Mucosa of descending colon (tissue), 3 donors: ENCODE data around the gene NKPD1. TPM values are rescaled to one million over a fixed set of nuclear protein-coding genes. Genes with fewer than 3 reads are reported as not detected.

ENCODE experiments used
- ATAC-seq: fragments of 200-7000 bp; cut with Tn5 transposase; one replicate; pipeline ENCODE4 v1.9.1; 2020; ENCODE audit warnings: mild to moderate bottlenecking, moderate library complexity
- DNase-seq, 3 donors: peaks; one replicate each; pipeline ENCODE4 v3.0.0-alpha.2; 2020
- H3K36me3 ChIP-seq: fragments of 200-600 bp; one replicate; pipeline ENCODE4 v1.8.0; 2021; ENCODE audit warnings: low read depth, mild to moderate bottlenecking
- H3K4me1 ChIP-seq: fragments of 200-600 bp; one replicate; pipeline ENCODE4 v1.8.0; 2021; ENCODE audit warnings: low read depth, mild to moderate bottlenecking
- H3K4me3 ChIP-seq: fragments of 200-600 bp; one replicate; pipeline ENCODE4 v1.8.0; 2021; ENCODE audit warnings: mild to moderate bottlenecking
- H3K9me3 ChIP-seq: fragments of 200-600 bp; one replicate; pipeline ENCODE4 v1.8.0; 2021; ENCODE audit warnings: mild to moderate bottlenecking
- CTCF ChIP-seq: fragments of 200-600 bp; IDR thresholded peaks from one replicate; pipeline ENCODE4 v1.8.0; 2022; ENCODE audit warnings: antibody characterized with exemption, mild to moderate bottlenecking
- intact Hi-C, 2 donors: fragments of 100-400 bp; cut with DNase I in 1 of 2; cut with micrococcal nuclease in 1 of 2; formaldehyde crosslinking; loops; one replicate each; pipeline versions ENCODE4 v1.11.0 to v1.11.1; 2022; cut with DNase I, micrococcal nuclease
- total RNA-seq, 3 donors: library from RNA; stranded (reverse); fragmentation: NEBNext Ultra II Directional in 2 of 3; extraction: Animal tissue kit (Norgen Biotek cat#: 25700) in 2 of 3; gene quantifications; one replicate each; pipeline versions ENCODE4 v1.2.1 to v1.2.4, GENCODE V29; 2021 to 2023
- donor health status: DM: no; HTN: no; CAD: no; lungs with moderate emphysema.
- donor health status: DM: no; HTN: no; CAD: no.
- donor health status: DM: no; HTN: yes; CAD: no.

NKPD1 gene
- total RNA-seq, 3 donors from 2014 or later, result not detected

- Histone ChIP-seq H3K36me3 (no peaks in the 10 kb centered on the region), H3K4me1 (peaks cover 10% of the 10 kb centered on the region), H3K9me3 (no peaks in the 10 kb centered on the region), H3K4me3 (no peak overlapping the region)
- no peak for TF ChIP-seq CTCF
- intact Hi-C loops, result no loop called here
- DNase-seq, result no peak
- ATAC-seq, result no peak
Measured at GRCh38 chr19:45184115-45184514, 23.3 kb upstream of the NKPD1 start.

DNA sequence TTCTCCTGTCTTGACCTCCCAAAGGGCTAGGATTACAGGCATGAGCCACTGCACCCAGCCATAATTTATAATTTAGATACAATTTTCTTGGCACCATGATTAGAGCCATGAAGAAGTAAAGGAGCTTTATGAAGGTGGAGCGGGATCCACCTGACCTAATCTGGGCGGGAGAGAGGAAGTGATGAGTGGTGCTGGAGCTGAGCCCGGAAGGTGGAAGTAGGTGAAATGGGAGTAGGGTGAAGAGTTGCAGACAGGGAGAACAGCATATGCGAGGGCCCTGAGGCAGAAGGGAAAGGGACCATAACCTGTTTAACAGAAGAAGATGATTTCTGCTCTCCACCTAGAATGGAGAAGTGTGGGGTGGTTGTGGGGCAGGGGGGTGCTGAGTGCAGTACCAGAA lies 22.0 kb upstream of the NKPD1 start:
- intact Hi-C loops, result no loop called here
- Histone ChIP-seq H3K36me3 (peaks cover 5% of the 10 kb centered on the region), H3K4me3 (no peak overlapping the region), H3K4me1 (peaks cover 10% of the 10 kb centered on the region), H3K9me3 (no peaks in the 10 kb centered on the region)
- DNase-seq, result peak in 1 of 3 donors; percentile 43
- no peak for TF ChIP-seq CTCF
- ATAC-seq, result no peak

GRCh38 chr19:45180936-45181335 lies 20.2 kb upstream of the NKPD1 start:
- DNase-seq, result no peak
- Histone ChIP-seq H3K4me3 (no peak overlapping the region), H3K4me1 (peaks cover 15% of the 10 kb centered on the region), H3K36me3 (peaks cover 5% of the 10 kb centered on the region), H3K9me3 (no peaks in the 10 kb centered on the region)
- intact Hi-C loops, result no loop called here
- TF ChIP-seq CTCF, result no peak
- no peak for ATAC-seq

DNA sequence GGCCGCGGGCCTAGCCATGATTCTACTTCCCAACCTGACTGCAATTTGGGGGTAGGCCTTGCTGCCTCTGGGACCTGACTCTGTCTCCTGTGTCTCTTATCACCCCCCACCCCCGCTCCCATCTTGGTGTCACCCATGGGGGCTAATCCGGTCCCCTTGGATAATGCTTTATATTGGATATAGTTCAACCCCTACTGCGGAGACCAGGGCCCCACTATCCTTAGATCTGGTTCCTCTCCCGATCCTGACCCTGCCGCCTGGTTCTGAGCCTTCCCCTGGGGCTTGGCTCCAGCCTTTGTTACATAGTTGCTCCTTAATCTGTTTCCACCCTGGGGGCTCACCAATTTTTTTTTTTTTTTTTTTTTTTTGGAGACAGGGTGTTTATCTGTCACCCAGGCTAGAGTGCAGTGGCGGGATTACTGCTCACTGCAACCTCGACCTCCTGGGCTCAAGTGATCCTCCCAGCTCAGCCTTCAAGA lies 19.1 kb upstream of the NKPD1 start:
- Histone ChIP-seq H3K4me3 (no peak overlapping the region), H3K36me3 (peaks cover 5% of the 10 kb centered on the region), H3K9me3 (no peaks in the 10 kb centered on the region), H3K4me1 (peaks cover 15% of the 10 kb centered on the region)
- DNase-seq, result no peak
- no peak for TF ChIP-seq CTCF
- no peak for ATAC-seq
- intact Hi-C loops, result no loop called here

- DNase-seq (peak in 2 of 3 donors; percentile 65 to 73), ATAC-seq (peak; percentile 10)
- H3K36me3 ChIP-seq, result peaks cover 5% of the 10 kb centered on the region
- intact Hi-C loops, result no loop called here
- no peak for TF ChIP-seq CTCF
- H3K9me3 ChIP-seq, result no peaks in the 10 kb centered on the region
- peak overlapping the region; percentile 69 for H3K4me3 ChIP-seq
- H3K4me1 ChIP-seq, result peaks cover 15% of the 10 kb centered on the region
Measured at GRCh38 chr19:45179072-45179891, 18.5 kb upstream of the NKPD1 start.
